ENCODE data around the gene SLAMF9. TPM values are rescaled to one million over a fixed set of nuclear protein-coding genes. Genes with fewer than 3 reads are reported as not detected.
A peak's percentile ranks its signal among the peaks of the same experiment; 100 is the strongest.
"Not testable (repeated sequence)": the region's sequence is repeated elsewhere in the genome, so short reads cannot be mapped to it uniquely, and the experiment has no call there.

The SLAMF9 gene
- total RNA-seq, 8 experiments from 2014 or later, result 0.43 TPM; not detected in 7

DNA sequence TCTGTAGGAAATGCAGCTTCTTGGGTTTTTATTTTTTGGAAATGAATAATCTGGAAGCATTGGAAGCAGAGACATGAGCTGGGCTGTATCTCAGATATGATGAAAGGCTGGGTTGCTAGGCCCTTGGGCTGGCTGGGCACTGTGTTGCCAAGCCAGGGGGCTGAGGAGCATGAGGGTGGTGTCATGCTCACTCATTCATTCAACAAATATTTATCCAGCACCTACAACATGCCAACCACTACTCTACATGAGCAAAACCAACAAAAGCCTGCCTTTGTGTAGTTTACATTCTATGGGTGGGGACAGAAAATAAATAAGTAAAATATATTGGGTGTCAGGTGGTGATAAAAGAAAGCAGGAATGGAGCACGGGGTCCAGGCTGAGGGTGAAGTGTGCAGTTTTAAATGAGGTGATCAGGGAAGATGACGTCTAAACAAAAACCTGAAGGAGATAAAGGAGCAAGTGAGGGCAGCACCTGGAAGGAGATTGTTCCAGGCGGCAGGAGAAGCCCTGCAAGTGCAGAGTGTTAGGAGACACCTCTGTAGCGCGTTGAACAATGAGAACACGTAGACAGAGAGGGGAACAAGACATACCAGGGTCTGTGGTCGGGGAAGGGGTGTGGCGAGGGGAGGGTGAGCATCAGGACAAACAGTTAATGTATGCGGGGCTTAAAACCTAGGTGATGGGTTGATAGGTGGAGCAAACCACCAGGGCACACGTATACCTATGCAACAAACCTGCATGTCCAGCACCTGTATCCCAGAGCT, 39.6 kb downstream of the SLAMF9 start:
- ATAC-seq (replicated peaks in 6 of 8), result peak in 2 of 8 experiments; percentile 29 to 70
- no peak overlapping the region for H3K27ac ChIP-seq

DNA sequence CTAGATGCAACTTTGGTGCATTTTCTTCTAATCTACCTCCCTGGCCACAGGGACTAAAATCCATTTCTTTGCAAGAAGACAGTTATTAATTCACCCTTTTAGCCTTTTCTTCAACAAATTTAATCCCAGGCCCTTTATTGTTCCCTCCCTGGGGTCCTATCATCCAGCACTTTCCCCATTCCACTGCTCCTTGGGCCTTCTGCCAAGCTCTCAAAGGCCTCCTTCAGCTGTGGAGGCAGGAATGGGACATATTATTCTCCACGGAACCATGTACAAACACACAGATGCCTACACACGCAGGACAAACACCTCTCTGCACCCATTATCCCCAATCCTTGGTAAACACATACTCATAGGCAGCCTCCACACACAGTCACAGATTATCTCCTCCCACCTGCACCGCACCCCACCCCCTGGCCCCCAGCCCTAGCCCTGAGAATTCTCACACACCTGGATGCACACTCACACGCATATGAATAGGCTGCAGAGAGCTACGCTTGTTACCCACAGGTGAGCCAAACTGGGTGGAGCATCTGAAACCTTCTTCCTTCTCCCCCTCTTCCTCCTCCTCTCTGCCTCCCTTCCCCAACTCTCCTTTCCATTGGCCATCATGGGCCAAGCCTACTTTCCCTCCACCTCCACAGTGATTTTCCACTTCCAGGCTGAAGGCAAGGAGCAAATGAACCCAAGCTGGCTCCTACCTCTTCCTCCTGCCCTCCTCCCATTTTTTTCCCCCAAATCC, 40.4 kb downstream of the SLAMF9 start:
- in situ Hi-C loops (cut with MboI; ENCODE audit: low pct_unique_long_range_greater_than_20kb in 2 of 9, low sequenced_read_pairs in 9 of 9, unreplicated experiment in 9 of 9), result no loop called here
- 50 to 87% (median 82%) methylated on average over 1 to 5 of the region's 5 CpGs; no CpG with 5 or more reads in 6 of the 10 experiments for WGBS, 10 experiments
- Histone ChIP-seq H3K4me3 (no peak overlapping the region), H3K4me1 (replicated peaks in 1 of 2) (peaks cover 14 to 22% of the 10 kb centered on the region in 2 donors), H3K27ac (no peak overlapping the region)
- no peak for ATAC-seq (replicated peaks in 6 of 8)

More for the DNA sequence above, 39.6 kb downstream of the SLAMF9 start:
- 17 to 100% (median 83%) methylated on average over 1 to 9 of the region's 10 CpGs; no CpG with 5 or more reads in 1 of the 10 experiments for WGBS, 10 experiments
- in situ Hi-C loops (cut with MboI; ENCODE audit: low pct_unique_long_range_greater_than_20kb in 2 of 9, low sequenced_read_pairs in 9 of 9, unreplicated experiment in 9 of 9), result no loop called here
- Histone ChIP-seq H3K4me1 (replicated peaks in 1 of 2) (peaks cover 14 to 22% of the 10 kb centered on the region in 2 donors), H3K4me3 (no peak overlapping the region)

DNA sequence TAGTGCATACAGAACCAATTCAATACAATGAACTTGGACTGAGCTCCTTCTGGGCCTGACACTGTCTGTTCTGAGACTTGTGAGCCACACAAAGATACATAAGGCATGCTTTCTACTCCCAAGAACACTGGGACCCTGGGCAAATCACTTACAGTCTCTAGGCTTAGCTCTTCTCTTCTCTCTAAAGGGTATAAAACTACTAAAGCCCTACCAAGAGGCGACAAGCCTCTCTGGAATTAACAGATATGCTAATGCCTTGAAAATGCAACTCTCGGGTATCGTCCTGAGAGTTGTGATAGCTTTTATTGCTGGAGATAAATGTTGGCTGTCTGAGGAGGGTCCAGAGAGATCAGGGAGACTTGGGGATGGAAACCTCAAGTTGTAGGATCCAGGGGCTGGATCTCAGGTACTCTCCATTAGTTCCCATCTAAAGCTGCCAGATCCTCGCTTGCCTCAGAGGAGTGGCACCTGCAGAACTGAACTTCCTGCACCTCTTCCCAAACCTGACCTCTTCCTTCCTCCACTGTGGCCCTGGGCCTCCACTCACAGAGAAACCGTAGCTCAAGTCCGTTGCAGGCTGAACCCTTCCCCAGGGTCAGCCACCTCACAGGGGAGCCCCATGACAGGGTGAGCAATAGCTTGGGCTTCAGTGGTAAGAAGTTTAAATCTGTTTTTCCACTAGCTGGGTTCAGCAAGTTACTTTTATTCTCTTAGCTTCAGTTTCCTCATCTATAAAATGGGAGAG, 42.5 kb downstream of the SLAMF9 start:
- ATAC-seq (replicated peaks in 6 of 8), result no peak
- H3K4me1 ChIP-seq (replicated peaks in 1 of 2), result peaks cover 11 to 17% of the 10 kb centered on the region in 2 donors
- in situ Hi-C loops (cut with MboI; ENCODE audit: low pct_unique_long_range_greater_than_20kb in 2 of 9, low sequenced_read_pairs in 9 of 9, unreplicated experiment in 9 of 9), result no loop called here
- 66 to 84% (median 82%) methylated on average over 2 to 6 of the region's 6 CpGs; no CpG with 5 or more reads in 5 of the 10 experiments for WGBS, 10 experiments
- no peak overlapping the region for H3K27ac ChIP-seq
- H3K4me3 ChIP-seq, result no peak overlapping the region

DNA sequence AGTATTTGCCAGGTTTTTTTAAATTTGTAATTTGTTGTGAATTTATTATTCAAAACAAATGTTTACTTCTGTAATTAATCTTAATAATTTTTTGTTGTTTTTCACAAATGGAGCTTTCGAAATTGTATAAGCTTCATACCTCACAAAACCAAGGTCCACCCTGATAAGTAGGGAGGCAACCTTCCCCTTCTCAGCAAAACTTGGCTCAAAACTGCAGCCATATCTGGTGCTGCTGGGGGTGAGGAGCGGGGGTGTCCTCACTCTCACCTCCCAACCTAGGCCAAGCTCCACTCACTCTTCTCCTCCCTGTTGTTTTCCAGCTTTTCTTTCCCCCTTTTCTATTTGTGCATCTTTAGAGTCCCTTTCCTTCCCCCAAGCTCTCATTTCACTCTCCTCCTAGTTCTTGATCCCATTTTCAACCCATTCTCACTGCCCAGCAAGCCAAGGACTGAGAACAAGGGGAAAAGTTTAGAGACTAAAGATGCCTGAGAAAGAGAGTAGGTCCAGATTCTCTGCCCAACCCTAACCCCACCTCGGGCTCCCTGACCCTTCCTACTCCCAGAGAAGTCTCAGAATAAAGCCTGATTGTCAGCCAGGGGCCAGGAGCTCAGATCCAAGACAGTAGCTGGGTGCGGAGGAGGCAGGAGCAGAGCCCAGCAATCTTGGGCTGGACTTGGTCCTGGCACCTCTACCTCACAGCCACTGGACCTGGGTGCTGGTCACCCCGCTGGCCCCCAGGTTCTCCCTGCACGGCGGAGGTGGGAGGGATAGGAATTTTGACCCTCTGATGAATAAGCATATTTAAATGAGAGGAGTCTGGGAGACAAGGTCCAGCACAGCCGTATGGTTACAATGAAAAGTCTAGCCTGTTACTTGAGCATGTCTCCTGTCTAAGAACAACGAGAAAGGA, 45.8 kb downstream of the SLAMF9 start:
- H3K4me1 ChIP-seq (replicated peaks in 1 of 2), result peaks cover 4 to 12% of the 10 kb centered on the region in 2 donors
- ATAC-seq (replicated peaks in 6 of 8), result no peak
- H3K4me3 ChIP-seq, result no peak overlapping the region
- in situ Hi-C loops (cut with MboI; ENCODE audit: low pct_unique_long_range_greater_than_20kb in 2 of 9, low sequenced_read_pairs in 9 of 9, unreplicated experiment in 9 of 9), result no loop called here
- H3K27ac ChIP-seq, result no peak overlapping the region
- 29 to 100% (median 73%) methylated on average over 1 to 9 of the region's 9 CpGs for whole genome bisulfite sequencing, 10 experiments

DNA sequence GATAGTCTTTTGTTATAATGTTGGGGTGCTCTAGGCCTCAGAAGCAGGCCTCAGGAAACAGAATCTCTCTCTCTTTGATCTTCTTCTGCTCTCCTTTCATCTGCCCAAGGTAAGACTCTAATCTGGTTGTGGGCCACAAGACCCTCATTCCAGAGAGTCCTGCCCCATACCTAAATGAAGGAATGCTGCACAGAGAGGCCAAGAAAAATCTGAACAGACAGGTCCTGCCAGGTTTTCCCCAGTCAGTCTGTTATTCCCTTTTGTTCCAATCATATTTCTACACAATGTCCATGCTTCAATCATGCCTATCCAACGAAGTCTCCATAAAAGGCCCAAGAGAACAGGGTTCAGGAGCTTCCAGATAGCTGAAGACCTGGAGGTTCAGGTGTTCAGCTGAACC, 47.1 kb downstream of the SLAMF9 start:
- Histone ChIP-seq H3K27ac (no peak overlapping the region), H3K4me3 (no peak overlapping the region), H3K4me1 (replicated peaks in 1 of 2) (peaks cover 4 to 12% of the 10 kb centered on the region in 2 donors)
- in situ Hi-C loops (cut with MboI; ENCODE audit: low pct_unique_long_range_greater_than_20kb in 2 of 9, low sequenced_read_pairs in 9 of 9, unreplicated experiment in 9 of 9), result no loop called here
- WGBS, 10 experiments, result 40 to 80% (median 60%) methylated on average over 1 of the region's 1 CpG; no CpG with 5 or more reads in 7 of the 10 experiments
- no peak for ATAC-seq (replicated peaks in 6 of 8)

DNA sequence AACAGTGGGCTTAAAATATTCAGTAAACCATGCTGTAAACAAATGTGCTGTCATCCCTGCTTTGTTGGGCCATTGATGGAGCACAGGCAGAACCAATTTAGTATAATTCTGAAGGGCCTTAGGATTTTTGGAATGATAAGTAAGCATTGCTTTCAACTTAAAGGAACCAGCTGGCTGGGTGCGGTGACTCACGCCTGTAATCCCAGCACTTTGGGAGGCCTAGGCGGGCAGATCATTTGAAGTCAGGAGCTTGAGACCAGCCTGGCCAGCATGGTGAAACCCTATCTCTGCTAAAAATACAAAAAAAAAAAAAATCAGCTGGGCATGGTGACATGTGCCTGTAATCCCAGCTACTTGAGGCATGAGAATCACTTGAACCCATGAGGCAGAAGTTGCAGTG, 50.0 kb downstream of the SLAMF9 start:
- 0 to 100% (median 82%) methylated on average over 1 to 3 of the region's 3 CpGs; no CpG with 5 or more reads in 3 of the 10 experiments for WGBS, 10 experiments
- in situ Hi-C loops (cut with MboI; ENCODE audit: low pct_unique_long_range_greater_than_20kb in 2 of 9, low sequenced_read_pairs in 9 of 9, unreplicated experiment in 9 of 9); H3K4me1 ChIP-seq (replicated peaks in 1 of 2); H3K4me3 ChIP-seq; ATAC-seq (replicated peaks in 6 of 8); H3K27ac ChIP-seq: not testable (repeated sequence)

DNA sequence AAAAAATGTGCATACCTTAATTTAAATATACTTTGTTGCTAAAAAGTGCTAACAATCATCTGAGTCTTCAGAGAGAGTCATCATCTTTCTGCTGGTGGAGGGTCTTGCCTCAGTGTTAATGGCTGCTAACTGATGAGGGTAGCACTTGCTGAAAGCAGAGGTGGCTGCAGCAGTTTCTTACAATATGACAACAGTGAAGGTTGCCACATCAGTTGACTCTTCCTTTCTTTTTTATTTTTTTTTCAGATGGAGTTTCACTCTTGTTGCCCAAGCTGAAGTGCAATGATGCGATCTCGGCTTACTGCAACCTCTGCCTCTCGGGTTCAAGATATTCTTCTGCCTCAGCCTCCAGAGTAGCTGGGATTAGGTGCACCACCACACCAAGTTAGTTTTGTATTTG, 51.5 kb downstream of the SLAMF9 start:
- 65 to 100% (median 90%) methylated on average over 3 of the region's 3 CpGs; no CpG with 5 or more reads in 4 of the 10 experiments for WGBS, 10 experiments
- no peak overlapping the region for H3K27ac ChIP-seq
- ATAC-seq (replicated peaks in 6 of 8), result no peak
- H3K4me1 ChIP-seq (replicated peaks in 1 of 2), result peaks cover 3 to 9% of the 10 kb centered on the region in 2 donors
- in situ Hi-C loops (cut with MboI; ENCODE audit: low pct_unique_long_range_greater_than_20kb in 2 of 9, low sequenced_read_pairs in 9 of 9, unreplicated experiment in 9 of 9), result no loop called here
- H3K4me3 ChIP-seq, result no peak overlapping the region

Other genes starting within 250 kb of the SLAMF9 start
- under 1 TPM in 6 of 8 experiments, not detected in 2; 0.16 to 0.90 (median 0.32) TPM for gene CRP, start 239.6 kb downstream of the SLAMF9 start, total RNA-seq
- gene DUSP23, start 173.3 kb downstream of the SLAMF9 start, total RNA-seq, result 10 to 100 TPM in 4 of 8 experiments, 1 to 10 TPM in 4; 5.6 to 29.4 (median 11.8) TPM
- 1 to 10 TPM in 1 of 8 experiments, under 1 TPM in 2, not detected in 5; 0.27 to 1.0 (median 0.42) TPM for gene FCRL6, start 151.9 kb downstream of the SLAMF9 start, total RNA-seq
- gene SLAMF8, start 127.4 kb downstream of the SLAMF9 start, total RNA-seq, result under 1 TPM in 1 of 8 experiments, not detected in 7; 0.43 TPM
- under 1 TPM in 3 of 8 experiments, not detected in 5; 0.05 to 0.24 (median 0.15) TPM for gene VSIG8, start 91.6 kb downstream of the SLAMF9 start, total RNA-seq
- gene CFAP45, start 54.1 kb downstream of the SLAMF9 start, total RNA-seq, result 10 to 100 TPM in 1 of 8 experiments, 1 to 10 TPM in 4, under 1 TPM in 3; 0.50 to 30.7 (median 1.2) TPM
- 100 to 1,000 TPM in 4 of 8 experiments, 10 to 100 TPM in 3, 1 to 10 TPM in 1; 9.4 to 296 (median 93.0) TPM for gene TAGLN2, start 28.7 kb downstream of the SLAMF9 start, total RNA-seq
- 10 to 100 TPM in 2 of 8 experiments, 1 to 10 TPM in 4, under 1 TPM in 2; 0.59 to 16.2 (median 3.4) TPM for gene IGSF9, start 8.6 kb downstream of the SLAMF9 start, total RNA-seq
- gene PIGM, start 77.8 kb upstream of the SLAMF9 start, total RNA-seq, result 10 to 100 TPM in 4 of 8 experiments, 1 to 10 TPM in 4; 5.5 to 12.3 (median 10.3) TPM
- gene KCNJ10, start 115.9 kb upstream of the SLAMF9 start, total RNA-seq, result 1 to 10 TPM in 2 of 8 experiments, under 1 TPM in 6; 0.18 to 3.9 (median 0.50) TPM
- 1 to 10 TPM in 5 of 8 experiments, under 1 TPM in 3; 0.18 to 9.5 (median 3.8) TPM for gene KCNJ9, start 127.3 kb upstream of the SLAMF9 start, total RNA-seq
- 10 to 100 TPM; 18.6 to 47.4 (median 39.4) TPM for gene IGSF8, start 144.4 kb upstream of the SLAMF9 start, total RNA-seq
- gene ATP1A2, start 161.5 kb upstream of the SLAMF9 start, total RNA-seq, result 10 to 100 TPM in 1 of 8 experiments, 1 to 10 TPM in 4, under 1 TPM in 3; 0.54 to 53.5 (median 1.2) TPM
- gene ATP1A4, start 197.4 kb upstream of the SLAMF9 start, total RNA-seq, result under 1 TPM in 6 of 8 experiments, not detected in 2; 0.17 to 0.57 (median 0.21) TPM
- under 1 TPM in 7 of 8 experiments, not detected in 1; 0.16 to 0.81 (median 0.21) TPM for gene CASQ1, start 236.3 kb upstream of the SLAMF9 start, total RNA-seq

All from motor neuron (in vitro differentiated cells).